HG02623 (cell line): ENCODE results near the gene PPRC1.

Experiments
- ATAC-seq: cut with Tn5 transposase; IDR thresholded peaks from one replicate; pipeline ENCODE4 v1.9.1; 2021; ENCODE audit warnings: moderate library complexity; ENCODE audit not compliant: unreplicated experiment

The PPRC1 gene

GRCh38 chr10:102132563-102133372, at the start of gene PPRC1:
PPRC1 (plus strand) TSS chr10:102133040; CDS start chr10:102133069, 29 bp downstream.
- peak; percentile 84 for ATAC-seq

GRCh38 chr10:102083541-102083940, 49.3 kb upstream of the PPRC1 start:
- no peak for ATAC-seq

- ATAC-seq, result no peak
Observed at GRCh38 chr10:102085336-102085735, 47.5 kb upstream of the PPRC1 start.

- no peak for ATAC-seq
Observed at GRCh38 chr10:102086196-102086595, 46.6 kb upstream of the PPRC1 start.

- ATAC-seq, result no peak
Observed at GRCh38 chr10:102090772-102091171, 42.1 kb upstream of the PPRC1 start.

- ATAC-seq, result no peak
Observed at GRCh38 chr10:102096449-102096848, 36.4 kb upstream of the PPRC1 start.

- no peak for ATAC-seq
Observed at GRCh38 chr10:102101152-102101551, 31.7 kb upstream of the PPRC1 start.

GRCh38 chr10:102102421-102102820, 30.4 kb upstream of the PPRC1 start:
- ATAC-seq, result no peak

GRCh38 chr10:102106998-102107397, 25.8 kb upstream of the PPRC1 start:
- no peak for ATAC-seq

- ATAC-seq, result no peak
Observed at GRCh38 chr10:102109166-102110116, 23.4 kb upstream of the PPRC1 start.

- no peak for ATAC-seq
Observed at GRCh38 chr10:102111276-102111675, 21.6 kb upstream of the PPRC1 start.

GRCh38 chr10:102112210-102112817, 20.5 kb upstream of the PPRC1 start:
- no peak for ATAC-seq

GRCh38 chr10:102113261-102113955, 19.4 kb upstream of the PPRC1 start:
- no peak for ATAC-seq

- ATAC-seq, result peak; percentile 8
Observed at GRCh38 chr10:102113956-102114857, 18.6 kb upstream of the PPRC1 start.

GRCh38 chr10:102114861-102115618, 17.8 kb upstream of the PPRC1 start:
- peak; percentile 71 for ATAC-seq

GRCh38 chr10:102115775-102116174, 17.1 kb upstream of the PPRC1 start:
- no peak for ATAC-seq

GRCh38 chr10:102116656-102117055, 16.2 kb upstream of the PPRC1 start:
- no peak for ATAC-seq

- no peak for ATAC-seq
Observed at GRCh38 chr10:102117391-102118159, 15.3 kb upstream of the PPRC1 start.
